ENCODE measurements around the gene G0S2.
"Not testable (repeated sequence)": the region's sequence is repeated elsewhere in the genome, so short reads cannot be mapped to it uniquely, and the experiment has no call there.

Gene G0S2

DNA sequence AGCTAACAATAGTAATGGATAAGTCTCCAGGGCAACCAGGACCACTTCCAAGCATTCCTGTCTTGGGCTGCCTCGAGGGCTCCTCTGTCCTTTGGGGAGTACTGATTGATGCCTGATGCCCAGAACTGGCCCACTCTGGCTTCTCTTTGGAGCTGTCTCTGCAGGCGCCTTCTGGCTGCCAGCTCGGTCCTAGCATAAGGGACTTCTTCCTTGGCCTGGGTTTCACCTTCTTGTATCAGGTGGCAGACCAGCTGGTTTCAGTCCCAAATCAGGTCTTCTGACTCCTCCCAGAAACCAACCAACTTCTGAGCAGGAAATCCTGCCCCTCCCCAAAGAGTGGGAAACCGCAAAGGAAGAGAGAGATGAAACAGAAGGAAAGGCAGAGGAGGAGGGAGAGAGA, 10.6 kb downstream of the G0S2 start:
- no peak for DNase-seq

DNA sequence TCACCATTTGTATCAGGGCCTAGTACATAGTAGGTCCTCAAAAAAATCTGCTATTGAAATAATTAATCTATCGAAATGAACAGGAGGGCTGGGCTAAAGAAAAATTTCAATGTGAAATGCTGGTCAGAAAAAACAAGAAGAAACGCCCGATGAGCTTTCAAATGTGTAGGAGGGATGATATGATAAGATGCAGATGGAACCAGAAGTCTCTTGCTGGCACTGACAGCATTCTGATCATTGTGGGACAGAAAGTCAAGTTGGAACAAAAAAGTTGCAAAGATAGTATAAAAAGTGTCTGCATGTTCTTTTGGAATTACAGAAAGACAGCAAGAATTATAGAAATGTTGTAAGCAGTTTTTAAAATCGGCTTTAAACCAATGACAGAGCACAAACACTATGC, 11.1 kb downstream of the G0S2 start:
- DNase-seq = no peak

DNA sequence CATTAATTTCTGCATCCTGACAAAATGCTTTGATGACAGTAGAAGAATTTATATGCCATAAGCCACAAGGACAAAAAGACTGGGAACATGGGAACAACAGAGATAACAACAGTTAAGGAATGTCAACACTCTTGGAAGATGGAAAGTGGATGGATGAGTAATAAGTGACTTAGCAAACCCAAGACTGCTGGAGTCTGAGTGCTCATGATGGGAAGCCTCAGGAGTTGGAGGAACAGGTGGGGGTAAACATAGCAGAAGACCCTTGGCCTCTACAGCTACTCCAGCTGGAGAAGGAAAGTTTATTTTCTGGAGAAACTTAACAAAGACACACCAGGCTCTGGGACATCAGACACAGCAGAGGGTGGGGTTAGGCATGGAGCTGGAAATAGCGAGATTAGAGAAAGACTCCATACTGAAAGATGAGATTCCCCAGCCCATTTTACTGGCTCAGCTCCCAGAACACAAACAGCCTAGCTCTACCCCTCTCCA, 13.6 kb downstream of the G0S2 start:
- no peak for DNase-seq

DNA sequence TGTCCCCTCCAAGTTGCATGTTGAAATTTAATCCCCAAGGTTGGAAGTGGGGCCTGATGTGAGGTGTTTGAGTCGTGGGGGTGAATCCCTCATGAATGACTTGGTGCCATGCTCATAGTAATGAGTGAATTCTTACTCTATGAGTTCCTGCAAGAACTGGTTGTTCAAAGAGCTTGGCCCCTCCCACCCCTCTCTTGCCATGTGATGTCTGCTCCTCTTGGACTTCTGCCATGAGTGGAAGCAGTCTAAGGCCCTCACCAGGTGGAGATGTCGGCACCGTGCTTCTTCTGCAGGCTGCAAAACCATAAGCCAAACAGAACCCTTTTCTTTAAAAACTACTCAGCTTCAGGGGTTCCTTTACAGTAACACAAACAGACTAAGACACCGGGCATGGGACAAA, 14.3 kb downstream of the G0S2 start:
- no peak for DNase-seq

DNA sequence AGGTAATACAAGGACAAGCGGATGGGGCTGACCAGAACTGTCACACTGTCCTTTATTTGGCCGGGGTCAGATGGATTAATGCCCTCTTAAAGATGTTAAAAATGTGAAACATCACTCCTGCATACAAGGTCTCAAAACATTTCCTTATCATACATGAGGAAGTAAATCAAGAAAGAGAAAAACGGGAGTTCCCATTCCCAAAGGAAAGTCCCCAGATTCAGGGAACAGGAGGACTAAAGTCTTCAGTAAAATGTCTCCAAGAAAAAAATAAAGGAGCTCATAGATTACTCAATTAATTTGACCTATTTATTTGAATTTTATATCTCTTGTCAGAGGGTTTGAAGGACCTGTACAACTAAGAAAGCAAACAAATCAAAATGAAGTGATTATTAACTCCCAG, 16.0 kb downstream of the G0S2 start:
- DNase-seq = no peak

DNA sequence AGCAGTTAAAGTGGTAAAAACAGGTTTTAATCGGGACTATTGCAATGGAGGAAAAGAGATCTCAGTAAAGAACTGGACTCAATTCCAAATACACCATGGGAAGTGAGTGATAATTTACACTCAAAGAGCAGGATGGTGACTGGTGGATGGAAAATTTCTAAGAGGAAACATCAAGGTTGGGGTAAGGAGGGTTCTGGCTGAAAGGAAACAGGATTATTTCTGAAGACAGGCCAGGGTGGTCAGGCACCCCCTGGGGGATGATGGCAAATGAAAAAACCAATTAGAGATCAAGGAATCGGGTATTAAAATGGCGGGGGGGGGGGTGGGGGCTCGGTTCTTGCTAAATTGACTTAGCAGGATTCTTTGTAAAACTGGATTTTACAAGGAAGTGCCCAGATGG, 17.1 kb downstream of the G0S2 start:
- DNase-seq = no peak

DNA sequence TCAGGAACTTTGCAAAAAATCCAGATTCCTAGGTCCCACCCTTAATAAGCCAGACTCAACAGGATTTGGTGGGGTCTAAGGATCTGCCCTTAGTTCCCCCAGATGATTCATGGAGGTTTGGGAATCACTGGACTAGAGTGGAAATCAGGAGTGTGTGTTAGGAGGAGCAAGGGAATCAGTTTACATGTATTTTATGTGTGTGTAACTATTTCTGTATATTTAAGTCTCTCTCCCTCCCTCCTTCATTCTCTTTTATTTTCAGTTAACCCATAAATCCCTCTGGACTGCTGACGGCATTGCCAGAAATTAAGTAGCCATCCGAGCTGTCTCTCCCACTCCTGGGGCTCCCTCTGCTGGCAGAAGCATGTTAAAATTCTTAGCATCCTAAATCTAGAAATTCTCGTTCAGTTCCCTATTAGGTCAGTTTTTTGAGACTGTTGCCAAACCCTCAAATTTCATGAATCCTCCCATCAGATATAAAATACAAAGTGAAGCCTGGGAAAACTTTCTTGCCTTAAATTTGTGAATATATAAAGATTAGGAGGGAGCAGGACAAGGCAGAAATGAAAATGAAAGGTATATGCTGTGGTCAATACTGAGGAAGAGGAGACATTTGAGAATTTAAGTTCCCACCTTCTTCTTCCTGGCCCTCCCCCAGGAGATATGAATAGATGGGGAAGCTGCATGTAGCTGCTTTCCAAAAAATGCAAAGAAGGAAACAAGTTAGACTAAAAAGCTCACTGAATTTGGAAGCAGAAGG, 17.7 kb downstream of the G0S2 start:
- no peak for DNase-seq

DNA sequence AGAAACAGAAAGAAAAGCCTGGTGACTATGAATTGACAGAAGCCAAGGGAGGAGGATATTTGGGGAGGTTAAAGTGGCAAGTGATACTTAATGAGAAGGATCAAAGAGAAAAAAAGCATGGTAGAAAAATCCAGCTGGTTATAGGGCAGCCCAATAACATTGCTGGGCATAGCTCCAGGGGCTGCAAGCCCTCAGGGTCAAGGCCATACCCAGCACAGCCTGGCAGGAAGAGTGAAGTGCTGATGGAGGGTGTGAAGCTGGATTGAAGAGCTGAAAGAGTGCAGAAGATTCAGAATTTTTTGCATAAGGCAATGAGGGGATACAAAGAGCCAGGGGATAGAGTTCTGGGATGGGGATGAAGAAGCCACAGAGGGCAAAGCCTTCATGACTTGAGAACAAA, 21.5 kb downstream of the G0S2 start:
- DNase-seq = no peak

DNA sequence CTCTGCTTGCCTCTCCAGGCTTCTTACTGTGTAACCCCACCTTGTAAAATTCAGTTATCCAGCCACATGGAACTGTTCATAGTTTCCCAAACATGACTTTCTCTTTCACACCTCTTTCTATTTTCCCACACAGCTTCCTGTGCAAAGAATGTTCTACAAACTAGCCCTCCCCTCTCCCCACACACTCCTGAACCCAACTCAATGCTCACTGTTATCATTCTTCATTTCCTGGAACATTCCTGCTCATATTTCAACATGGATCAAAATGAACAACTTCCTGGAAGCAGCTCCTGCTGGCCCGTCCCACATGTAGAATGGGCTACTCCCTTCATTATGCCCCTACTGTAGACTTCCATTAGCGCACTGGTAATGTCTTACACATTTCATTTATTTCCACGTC, 21.9 kb downstream of the G0S2 start:
- no peak for DNase-seq

DNA sequence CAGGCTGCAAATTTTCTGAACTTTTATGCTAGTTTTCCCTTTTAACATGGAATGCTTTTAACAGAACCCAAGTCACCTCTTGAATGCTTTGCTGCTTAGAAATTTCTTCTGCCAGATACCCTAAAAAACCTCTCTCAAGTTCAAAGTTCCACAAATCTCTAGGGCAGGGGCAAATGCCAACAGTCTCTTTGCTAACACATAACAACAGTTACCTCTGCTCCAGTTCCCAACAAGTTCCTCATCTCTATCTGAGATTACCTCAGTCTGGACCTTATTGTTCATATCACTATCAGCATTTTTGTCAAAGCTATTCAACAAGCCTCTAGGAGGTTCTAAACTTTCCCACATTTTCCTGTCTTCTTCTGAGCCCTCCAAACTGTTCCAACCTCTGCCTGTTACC, 25.5 kb downstream of the G0S2 start:
- not testable (repeated sequence) for DNase-seq

DNA sequence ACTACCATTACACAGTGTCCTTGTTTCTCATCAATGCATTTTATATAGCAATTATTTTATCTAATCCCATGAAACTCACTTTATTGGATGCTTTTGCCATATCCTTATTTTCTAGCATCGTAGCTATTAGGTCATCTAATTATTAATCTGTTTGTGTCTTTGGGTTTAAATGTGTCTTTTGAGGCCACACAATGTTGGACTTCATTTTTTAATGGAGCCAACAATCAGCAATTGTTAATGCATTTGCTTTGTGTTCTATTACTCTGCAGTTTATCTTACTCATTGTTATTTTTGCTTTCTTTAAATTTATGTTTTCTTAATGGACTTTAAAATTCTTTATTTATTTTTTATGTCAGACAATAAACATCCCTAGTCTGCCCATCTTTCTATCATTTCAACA, 27.6 kb downstream of the G0S2 start:
- DNase-seq = no peak

DNA sequence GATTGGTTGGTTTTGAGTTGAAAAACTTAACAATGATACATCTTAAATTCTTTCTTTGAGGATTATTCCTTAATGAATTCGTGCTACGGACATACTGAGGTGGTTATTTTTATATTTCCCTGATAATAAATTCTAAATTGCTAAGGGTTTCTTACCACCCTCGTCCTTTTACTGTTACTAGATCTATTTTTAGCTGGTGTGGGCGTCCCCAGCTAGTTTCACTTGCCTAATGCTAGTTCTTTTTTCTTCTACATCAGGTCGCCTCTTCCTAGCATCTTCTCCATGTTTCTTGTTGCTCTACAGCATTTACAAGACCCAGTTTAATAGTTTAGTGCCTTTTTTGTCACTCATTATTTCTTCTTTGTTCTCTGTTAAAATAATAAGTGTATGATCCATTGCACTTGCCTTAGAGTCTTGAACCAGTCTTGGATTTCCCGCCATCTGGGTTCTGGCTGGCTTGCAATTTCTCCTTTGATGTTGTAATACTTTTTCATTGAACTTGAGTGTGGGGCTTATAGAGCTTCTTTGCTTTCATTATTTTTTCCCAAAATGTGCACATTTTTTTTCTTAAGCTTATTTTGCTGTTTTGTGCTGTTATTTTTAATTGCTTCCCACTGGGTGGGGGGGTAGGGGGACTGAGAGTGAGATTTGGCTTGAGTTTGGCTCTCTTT, 28.8 kb downstream of the G0S2 start:
- DNase-seq = no peak

DNA sequence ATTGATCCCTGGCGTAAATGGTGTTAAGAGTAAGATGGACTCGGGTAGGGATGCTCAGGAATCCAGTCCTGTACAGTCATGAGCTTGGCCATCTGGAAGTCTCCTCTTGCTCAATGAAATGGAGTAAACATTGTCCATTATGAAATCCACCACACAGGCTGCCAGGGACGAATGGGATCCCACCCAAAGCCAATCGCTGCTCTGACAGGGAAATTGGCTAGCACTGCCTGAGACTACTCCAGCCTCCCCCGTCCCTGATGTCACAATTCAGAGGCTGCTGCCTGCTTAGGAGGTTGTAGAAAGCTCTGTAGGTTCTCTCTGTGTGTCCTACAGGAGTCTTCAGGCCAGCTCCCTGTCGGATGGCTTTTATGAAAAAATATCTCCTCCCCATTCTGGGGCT, 29.4 kb downstream of the G0S2 start, which contains the start of gene HSD11B1:
Gene HSD11B1, plus strand, starts transcription at position 263 of the 400 bp plus-strand sequence. Its CDS starts 97 bp downstream, at position 360.
- DNase-seq = no peak

DNA sequence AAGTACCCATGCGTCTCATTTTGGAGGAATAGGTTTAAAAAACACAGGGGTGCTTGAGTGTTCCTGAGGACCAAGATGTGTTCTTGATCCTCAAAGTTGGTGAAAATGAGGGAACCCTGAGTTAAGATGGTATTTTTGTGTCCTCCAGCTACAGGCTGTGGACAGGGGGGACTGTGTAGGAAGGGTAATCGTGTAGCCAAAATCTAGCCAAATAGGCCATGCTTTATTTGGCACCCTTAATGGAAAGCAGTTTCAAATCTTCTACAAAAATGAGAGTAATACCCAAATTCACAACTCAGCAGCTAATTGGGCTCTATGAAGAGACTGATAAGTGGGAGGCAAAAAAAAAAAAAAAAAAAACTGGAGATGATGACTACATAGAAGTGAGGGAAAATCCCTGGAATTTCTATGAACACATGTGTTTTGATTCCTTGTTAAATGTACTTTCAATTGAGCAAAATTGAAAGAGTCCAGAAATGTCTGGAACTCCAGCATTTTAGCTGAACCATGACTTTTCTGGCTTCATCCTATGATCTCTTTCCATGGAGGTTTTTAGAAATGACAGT, 29.9 kb downstream of the G0S2 start:
- no peak for DNase-seq

DNA sequence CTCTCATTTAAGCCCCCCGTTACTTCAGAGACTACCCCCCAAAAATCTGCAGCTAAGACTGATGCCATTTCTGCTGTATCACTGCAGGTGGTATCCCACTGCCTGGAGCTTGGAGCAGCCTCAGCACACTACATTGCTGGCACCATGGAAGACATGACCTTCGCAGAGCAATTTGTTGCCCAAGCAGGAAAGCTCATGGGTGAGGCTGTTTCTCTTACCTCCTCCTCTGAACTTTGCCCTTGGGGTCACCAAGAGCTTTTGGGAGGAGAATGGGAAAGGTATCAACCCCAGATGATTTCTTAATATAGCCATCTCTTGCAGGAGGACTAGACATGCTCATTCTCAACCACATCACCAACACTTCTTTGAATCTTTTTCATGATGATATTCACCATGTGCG, 31.4 kb downstream of the G0S2 start:
- DNase-seq = no peak

DNA sequence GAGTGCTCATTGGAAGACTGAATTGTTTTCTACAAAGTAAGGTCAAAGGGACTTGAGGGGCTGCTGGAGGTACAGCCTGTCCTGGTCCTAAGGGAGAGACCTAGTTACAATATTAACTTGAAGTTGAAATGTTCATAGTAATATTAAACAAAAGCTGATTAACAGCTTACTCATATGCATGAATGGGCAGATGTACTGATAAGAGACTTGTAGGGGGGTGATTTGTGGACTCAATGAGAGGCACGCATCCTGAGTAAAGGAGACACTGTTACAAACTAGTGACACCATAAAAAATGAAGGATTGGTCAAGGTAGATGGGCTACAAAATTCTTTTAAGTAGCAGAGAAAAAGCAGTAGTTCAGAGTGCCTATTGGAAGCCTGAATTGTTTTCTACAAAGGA, 32.1 kb downstream of the G0S2 start:
- DNase-seq = no peak

DNA sequence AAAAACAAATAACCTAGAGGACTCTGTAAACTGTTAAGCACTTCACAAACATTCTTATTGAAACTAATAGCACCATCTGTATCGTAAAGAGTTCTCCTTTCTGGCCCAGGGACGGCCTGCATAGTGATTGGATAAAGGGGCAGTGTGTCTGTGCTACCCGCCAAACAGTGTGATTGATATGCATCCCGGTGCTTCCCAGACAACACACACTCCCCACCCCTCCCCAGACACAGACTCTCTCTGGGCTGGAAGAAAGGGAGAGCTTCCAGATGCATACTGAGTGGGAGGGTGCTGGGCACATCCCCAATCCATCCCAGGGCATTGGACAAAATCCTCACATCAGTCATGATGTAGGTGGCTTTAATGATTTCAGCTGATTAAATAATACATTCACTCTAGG, 33.1 kb downstream of the G0S2 start:
- DNase-seq = no peak

DNA sequence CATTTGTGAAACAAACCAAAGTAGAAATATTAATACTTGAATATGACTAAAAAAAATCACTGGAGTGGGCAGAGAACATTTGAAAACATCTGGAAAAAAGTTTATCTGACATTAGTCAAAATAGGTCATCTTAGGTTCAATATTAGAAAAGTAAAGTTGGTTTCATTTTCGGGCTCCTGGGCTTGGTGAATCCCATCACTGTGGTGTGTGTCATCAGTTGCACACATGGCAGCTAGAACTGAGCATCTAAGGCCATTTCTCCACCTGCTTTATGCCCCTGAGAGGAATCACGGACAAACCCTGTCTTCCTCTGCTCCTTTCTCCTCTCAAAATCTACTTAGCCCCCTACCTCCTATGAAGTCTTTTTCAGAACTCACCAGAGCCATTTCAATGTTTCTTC, 34.9 kb downstream of the G0S2 start:
- no peak for DNase-seq

DNA sequence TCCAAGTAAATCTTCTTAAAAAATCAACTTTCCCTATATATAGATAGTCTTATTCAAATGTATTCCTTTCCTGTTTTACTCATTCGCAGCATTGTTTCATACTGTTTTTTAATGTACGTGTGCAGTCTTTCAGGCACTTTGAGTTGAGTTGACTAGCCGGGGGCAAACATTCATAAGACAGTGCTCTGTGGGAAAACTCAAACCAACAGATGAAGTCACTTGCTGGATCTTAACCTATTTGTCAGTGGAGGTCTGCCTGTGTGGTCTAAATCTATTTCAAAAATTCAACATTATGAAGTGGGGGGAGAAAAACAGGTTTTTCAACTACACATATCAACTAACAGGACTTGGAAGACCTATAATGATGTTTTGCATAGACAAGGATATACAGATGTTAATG, 35.6 kb downstream of the G0S2 start:
- no peak for DNase-seq

DNA sequence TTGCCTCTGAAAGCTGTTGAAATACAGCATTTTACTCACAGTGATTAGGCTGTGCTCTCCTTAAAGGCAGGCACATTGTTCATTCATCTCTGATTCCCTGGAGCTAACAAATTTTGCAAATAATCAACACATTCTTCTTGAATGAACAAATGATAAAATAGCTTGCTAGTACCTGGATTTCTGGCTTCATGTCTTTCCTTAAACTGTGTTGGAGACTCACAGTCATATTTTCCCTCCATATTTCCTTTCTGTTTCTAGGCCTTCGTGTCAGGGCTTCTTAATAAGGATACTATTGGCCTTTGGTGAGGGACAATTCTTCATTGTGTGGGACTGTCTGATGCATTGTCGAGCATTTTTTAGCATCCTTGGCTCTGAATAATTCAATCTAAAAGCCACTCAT, 39.1 kb downstream of the G0S2 start:
- no peak for DNase-seq

DNA sequence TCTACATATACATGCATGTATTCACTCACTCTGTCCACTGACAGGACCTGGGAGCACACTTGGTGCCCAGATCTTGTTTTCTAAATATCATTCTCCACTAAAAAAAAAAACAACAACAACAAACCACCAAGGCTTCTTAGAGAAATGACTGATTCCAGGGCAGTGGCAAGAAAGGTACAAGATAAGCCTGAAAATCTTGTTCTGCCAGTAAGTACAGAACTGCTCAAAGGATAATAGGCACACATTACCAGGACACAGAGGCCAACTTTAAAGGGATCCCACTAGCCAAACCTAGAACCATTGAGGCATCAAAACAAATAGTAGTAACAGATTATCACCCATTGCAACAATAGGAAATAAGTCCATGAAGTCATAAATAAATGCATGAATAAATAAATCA, 40.1 kb downstream of the G0S2 start:
- no peak for DNase-seq

DNA sequence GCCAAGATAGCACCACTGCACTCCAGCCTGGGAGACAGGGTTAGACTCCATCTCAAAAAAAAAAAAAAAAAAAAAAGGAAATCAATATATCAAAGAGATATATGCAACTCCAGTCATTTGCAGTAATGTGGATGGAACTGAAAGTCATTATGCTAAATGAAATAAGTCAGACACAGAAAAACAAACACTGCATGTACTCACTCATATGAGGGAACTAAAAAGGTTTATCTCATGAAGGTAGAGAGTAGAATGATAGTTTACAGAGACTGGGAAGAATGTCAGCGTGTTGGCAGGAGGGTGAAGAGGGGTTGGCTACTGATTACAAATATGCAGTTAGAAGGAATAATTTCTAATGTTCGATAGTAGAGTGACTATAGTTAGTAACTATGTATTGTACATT, 42.6 kb downstream of the G0S2 start:
- DNase-seq = no peak

DNA sequence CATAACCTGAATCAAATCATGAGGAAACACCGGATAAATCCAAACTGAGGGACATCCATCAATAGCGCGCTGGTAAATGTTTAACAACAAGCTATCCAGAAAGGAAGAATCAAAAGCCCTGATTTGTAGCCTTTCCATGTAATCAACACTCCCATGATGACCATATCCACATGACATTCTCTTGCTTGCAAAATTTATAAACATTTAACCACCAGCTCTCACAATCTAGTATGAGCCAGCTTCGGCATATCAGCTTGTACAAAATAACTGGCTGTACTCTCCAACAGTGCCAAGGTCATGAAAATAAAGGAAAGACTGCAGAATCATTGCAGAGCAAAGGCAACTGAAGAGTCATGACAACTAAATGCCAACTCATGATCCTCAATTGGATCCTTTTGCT, 45.1 kb downstream of the G0S2 start:
- DNase-seq = no peak

DNA sequence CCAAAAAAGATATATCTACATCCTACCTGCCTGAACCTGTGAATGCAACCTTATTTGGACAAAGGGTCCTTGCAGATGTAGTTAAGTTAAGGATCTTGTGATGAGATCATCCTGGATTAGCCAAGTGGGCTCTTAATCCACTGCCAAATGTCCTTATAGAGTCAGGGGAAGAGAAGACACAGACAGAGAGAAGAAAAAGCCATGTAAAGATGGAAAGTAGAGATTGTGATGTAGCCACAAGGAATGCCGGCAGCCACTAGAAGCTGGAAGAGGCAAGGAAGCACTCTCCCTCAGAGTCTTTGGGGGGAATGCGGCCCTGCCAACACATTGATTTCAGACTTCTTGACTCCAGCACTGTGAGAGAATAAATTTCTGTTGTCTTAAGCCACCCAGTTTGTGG, 45.6 kb downstream of the G0S2 start:
- DNase-seq = no peak

All from SIG-M5 (cell line).